GM18519 (cell line): ENCODE results near the gene ANKIB1.
"Not testable (repeated sequence)": the region's sequence is repeated elsewhere in the genome, so short reads cannot be mapped to it uniquely, and the experiment has no call there.

ENCODE experiments used
- ATAC-seq: cut with Tn5 transposase; IDR thresholded peaks from one replicate; pipeline ENCODE4 v1.9.1; 2021; ENCODE audit warnings: mild to moderate bottlenecking, moderate library complexity; ENCODE audit not compliant: unreplicated experiment, low FRiP score

Gene ANKIB1

GRCh38 chr7:92313055-92313454 is 67.3 kb downstream of the ANKIB1 start:
- ATAC-seq: no peak

GRCh38 chr7:92319243-92319642 is 73.5 kb downstream of the ANKIB1 start:
- ATAC-seq: no peak

- no peak for ATAC-seq
Observed at GRCh38 chr7:92325173-92325572, 79.4 kb downstream of the ANKIB1 start.

- ATAC-seq: no peak
Observed at GRCh38 chr7:92325858-92326257, 80.1 kb downstream of the ANKIB1 start.

- ATAC-seq: no peak
Observed at GRCh38 chr7:92330835-92331438, 85.2 kb downstream of the ANKIB1 start.

- no peak for ATAC-seq
Observed at GRCh38 chr7:92331508-92331907, 85.7 kb downstream of the ANKIB1 start.

GRCh38 chr7:92332782-92333181 is 87.0 kb downstream of the ANKIB1 start:
- no peak for ATAC-seq

- no peak for ATAC-seq
Observed at GRCh38 chr7:92333866-92334265, 88.1 kb downstream of the ANKIB1 start.

- ATAC-seq: no peak
Observed at GRCh38 chr7:92335574-92335973, 89.8 kb downstream of the ANKIB1 start.

- ATAC-seq: no peak
Observed at GRCh38 chr7:92336662-92337340, 91.0 kb downstream of the ANKIB1 start.

- no peak for ATAC-seq
Observed at GRCh38 chr7:92340016-92340415, 94.2 kb downstream of the ANKIB1 start.

- ATAC-seq: no peak
Observed at GRCh38 chr7:92343714-92344113, 97.9 kb downstream of the ANKIB1 start.

- ATAC-seq: no peak
Observed at GRCh38 chr7:92352009-92352408, 106.2 kb downstream of the ANKIB1 start.

GRCh38 chr7:92354214-92354613 is 108.4 kb downstream of the ANKIB1 start:
- no peak for ATAC-seq

- no peak for ATAC-seq
Observed at GRCh38 chr7:92356406-92356805, 110.6 kb downstream of the ANKIB1 start.

GRCh38 chr7:92357260-92357659 is 111.5 kb downstream of the ANKIB1 start:
- no peak for ATAC-seq

GRCh38 chr7:92359179-92359578 is 113.4 kb downstream of the ANKIB1 start:
- not testable (repeated sequence) for ATAC-seq

- no peak for ATAC-seq
Observed at GRCh38 chr7:92359801-92360200, 114.0 kb downstream of the ANKIB1 start.

- ATAC-seq: no peak
Observed at GRCh38 chr7:92360387-92360786, 114.6 kb downstream of the ANKIB1 start.

GRCh38 chr7:92362131-92362530 is 116.4 kb downstream of the ANKIB1 start:
- ATAC-seq: no peak

GRCh38 chr7:92366730-92367129 is 121.0 kb downstream of the ANKIB1 start:
- ATAC-seq: no peak

- ATAC-seq: no peak
Observed at GRCh38 chr7:92368741-92369140, 123.0 kb downstream of the ANKIB1 start.
